Superior temporal gyrus (tissue), 1 donor: ENCODE measurements around the gene IREB2.
"Not testable (repeated sequence)": the region's sequence is repeated elsewhere in the genome, so short reads cannot be mapped to it uniquely, and the experiment has no call there.

Experiments used
- DNase-seq: peaks from one replicate; pipeline ENCODE4 v3.0.0-alpha.2; 2016; ENCODE audit errors: extremely low spot score

Gene IREB2

GRCh38 chr15:78469031-78469430 lies 31.0 kb downstream of the IREB2 start:
- no peak for DNase-seq

DNA sequence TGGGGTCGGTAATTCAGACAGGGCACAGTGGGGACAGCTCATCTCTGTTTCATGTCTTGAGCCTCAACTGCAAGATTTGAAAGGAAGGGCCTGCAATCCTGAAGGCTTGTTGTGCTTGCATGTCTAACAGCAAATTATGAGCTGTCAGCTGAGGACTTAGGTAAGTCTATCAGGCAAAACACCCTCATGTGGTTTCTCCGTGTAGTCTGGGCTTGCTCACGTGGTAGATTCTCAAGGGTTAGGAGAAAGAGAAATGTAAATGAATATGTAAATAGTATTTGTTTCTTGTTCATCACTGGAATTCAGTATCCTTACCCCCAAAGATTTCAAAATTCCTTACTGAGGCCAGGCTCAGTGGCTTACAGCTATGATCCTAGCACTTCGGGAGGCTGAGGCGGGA lies 39.3 kb downstream of the IREB2 start:
- no peak for DNase-seq

DNA sequence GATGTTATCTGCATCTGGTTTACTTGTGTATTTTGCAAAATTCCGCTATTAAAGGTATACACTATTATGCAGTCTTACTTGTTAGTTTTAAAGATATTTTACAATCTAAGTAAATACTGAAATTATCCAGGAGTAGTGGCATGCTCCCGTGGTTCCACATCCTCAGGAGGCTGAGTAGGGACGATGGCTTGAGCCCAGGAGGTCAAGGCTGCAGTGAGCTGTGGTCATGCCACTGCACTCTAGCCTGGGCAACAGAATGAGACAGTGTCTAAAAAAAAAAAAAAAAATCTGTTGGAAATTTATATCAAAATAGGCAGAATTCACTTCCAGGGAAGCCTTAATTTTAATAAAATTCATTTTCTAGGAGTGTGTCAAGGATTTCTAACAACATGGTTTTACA lies 41.6 kb downstream of the IREB2 start:
- DNase-seq: no peak

DNA sequence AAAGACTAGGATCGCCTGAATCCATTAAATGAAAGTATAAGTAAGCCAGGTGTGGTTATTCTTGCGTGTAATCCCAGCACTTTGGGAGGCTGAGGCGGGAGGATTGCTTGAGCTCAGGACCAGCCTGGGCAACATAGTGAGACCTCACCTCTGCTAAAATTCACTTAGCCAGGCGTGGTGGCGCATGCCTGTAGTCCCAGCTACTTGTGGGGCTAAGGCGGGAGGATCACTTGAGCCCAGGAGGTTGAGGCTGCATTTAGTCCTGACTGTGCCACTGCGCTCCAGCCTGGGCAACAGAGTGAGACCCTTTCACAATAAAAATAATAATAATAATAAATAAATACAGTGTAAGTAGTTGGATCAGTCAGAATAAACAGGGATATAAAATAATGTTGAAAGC lies 43.9 kb downstream of the IREB2 start:
- DNase-seq: no peak

GRCh38 chr15:78492872-78493271 lies 54.9 kb downstream of the IREB2 start:
- DNase-seq: no peak

DNA sequence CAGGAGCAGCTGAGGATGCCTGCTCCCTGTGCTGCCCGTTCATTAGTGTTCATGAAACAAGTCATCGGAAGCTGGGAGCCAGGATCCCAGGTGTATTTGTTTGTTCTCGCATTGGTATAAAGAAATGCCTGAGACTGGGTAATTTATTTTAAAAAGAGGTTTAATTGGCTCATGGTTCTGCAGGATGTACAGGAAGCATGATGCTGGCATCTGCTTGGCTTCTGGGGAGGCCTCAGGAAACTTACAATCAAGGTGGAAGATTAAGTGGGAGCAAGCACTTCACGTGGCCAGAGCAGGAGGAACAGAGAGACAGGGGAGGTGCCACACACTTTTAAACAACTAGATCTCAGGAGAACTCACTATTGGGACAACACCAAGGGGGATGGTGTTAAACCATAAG lies 63.8 kb downstream of the IREB2 start:
- no peak for DNase-seq

- DNase-seq: no peak
These were observed 64.6 kb downstream of the IREB2 start for GRCh38 chr15:78502641-78503040.

DNA sequence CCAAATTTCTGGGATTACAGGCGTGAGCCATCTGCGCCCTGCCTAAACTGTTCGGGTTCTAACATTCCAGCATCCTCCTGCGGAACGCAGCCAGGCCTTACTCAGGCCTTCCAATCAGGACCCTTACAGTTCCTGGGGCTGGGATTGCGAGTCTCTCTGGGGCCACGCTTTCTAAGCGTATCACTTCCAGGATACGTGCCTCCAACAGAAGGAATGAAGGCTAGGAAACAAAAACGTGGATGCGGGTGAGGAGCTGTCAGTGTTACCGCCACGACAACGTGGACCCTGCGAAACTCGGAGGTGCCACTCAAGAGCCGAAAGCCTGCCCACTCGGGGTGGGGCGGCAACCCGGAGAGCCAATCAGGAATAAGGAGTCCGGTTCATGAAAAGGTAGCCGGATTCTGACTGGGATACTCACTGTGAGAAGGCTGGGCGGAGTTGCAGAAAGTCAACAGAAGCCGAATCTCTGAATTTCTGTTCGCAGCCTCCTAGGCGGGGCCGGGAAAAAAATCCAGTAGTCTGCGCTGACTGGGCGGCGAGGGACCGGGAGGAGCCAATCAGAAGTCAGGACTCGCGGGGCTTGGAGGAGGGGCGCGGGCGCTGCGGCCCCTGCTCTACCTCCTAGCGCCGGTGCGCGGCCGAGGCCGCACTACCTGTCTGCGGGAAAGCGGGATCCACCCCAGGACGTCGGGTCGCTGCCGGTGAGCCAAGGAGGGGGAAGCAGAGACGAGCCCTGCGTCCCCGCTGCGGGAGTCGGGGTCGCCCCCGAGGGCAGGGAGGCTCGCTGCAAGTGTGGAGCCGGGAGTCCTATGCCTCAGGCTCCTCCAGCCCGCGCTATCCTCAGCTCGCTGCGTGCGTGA lies 69.2 kb downstream of the IREB2 start, which contains the start of gene HYKK:
Gene HYKK, plus strand, starts transcription at position 607 of the 860 bp plus-strand sequence. CDS start 5,512 bp downstream, outside the sequence.
- peak; percentile 87 for DNase-seq

- no peak for DNase-seq
These were observed 69.8 kb downstream of the IREB2 start for GRCh38 chr15:78507831-78508160.

DNA sequence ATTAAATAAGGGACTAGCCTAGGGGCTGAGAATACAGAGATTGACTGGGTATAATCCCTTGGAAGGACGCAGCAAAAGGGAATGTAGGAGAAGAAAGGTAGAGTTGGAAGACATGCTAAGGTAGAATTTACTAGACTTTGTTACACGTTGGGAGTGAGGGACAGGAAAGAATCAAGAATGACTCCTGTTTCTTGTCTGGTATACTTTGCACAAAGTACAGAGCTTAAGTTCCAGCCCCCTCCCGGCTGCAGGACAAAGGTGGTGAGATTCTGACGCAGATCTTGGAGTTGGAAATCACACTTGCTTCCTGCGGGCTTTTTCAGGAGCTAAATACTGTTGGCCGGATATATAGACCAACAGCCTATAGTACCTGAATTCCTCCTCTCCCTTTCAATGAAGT lies 70.3 kb downstream of the IREB2 start:
- DNase-seq: no peak

- DNase-seq: no peak
These were observed 71.8 kb downstream of the IREB2 start for GRCh38 chr15:78509726-78510312.

- DNase-seq: not testable (repeated sequence)
These were observed 82.0 kb downstream of the IREB2 start for GRCh38 chr15:78520035-78520434.

GRCh38 chr15:78524230-78524629 lies 86.2 kb downstream of the IREB2 start:
- DNase-seq: no peak

DNA sequence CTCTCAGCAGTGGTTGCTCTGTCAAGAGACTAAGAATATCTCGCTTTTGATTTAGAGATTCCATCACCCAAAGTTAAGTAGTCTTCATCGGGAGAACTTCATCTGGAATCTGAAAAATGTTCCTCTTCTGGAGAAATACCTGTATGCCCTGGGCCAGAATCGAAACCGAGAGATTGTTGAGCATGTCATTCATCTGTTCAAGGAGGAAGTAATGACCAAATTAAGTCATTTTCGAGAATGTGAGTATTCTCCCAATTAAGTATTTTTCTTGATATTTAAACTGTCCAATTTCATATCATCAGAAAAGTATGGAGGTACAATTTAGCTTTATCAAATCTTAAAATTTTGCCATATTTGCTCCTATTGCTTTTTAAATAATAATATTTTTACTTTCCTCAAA lies 89.3 kb downstream of the IREB2 start:
- DNase-seq: no peak

GRCh38 chr15:78533331-78533730 lies 95.3 kb downstream of the IREB2 start:
- DNase-seq: peak; percentile 70

DNA sequence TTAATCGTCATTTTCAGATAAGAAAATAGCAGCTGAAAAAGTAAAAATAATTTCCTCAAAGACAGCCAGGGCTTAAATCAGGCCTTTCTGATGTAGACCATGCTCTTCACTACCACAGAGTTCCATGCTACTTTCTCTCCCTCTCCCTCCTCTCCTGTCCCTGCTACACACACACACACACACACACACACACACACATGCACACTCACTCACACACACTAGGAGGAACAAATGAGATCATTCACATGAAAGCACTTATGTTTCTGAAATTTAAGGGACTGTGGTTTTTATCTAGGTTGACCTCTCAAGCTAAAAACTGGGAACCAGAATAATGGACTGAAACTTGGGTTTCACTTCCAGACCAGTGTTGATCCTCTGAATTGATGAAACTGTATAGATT lies 98.1 kb downstream of the IREB2 start:
- DNase-seq: no peak

- DNase-seq: no peak
These were observed 99.4 kb downstream of the IREB2 start for GRCh38 chr15:78537266-78537905.

DNA sequence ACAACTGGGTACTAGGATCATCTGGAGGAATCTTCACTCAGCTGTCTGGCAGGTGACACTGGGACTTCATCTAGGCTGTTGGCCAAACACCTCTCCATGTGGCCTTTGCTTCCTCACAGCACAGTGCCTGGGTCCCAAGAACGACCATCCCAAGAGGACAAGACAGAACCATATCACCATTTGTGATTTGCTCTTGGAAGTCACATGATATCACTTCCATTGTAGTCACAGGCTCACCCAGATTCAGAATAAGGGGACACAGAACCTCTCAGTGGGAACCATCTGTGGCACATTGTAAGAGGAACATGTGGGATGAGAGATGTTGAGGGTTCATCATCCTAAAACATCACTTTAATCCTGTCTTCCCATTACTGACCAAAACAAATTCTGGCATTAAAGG lies 100.3 kb downstream of the IREB2 start:
- no peak for DNase-seq

DNA sequence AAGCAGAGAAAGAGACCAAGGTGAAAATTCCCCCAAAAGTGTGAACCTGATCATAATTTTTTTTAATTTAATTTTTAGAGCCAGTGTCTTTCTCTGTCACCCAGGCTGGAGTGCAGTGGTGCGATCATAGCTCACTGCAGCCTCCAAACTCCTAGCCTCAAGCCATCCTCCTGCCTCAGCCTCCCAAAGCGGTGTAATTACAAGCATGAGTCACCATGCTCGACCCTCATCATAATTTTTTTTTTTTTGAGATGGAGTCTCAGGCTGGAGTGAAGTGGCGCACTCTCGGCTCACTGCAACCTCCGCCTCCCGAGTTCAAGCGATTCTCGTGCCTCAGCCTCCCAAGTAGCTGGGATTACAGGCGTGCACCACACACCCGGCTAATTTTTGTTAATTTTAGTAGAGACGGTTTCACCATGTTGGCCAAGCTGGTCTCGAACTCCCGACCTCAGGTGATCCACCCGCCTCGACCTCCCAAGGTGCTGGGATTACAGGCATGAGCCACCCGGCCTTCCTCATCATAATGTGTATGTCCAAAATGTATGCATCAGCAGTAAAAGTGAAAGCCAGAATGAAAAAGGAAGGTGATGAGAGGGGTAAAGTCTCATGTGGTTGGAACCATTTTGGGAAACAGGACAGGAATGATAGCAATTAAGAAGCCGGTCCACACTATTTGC lies 101.6 kb downstream of the IREB2 start:
- DNase-seq: not testable (repeated sequence)

- peak; percentile 92 for DNase-seq
These were observed 102.3 kb downstream of the IREB2 start, which contains the start of gene PSMA4 for GRCh38 chr15:78540141-78540870. Gene PSMA4 (plus strand): TSS chr15:78540444. CDS start chr15:78541928, 1,484 bp downstream.
